GM18867 (cell line): ENCODE results near the gene PCDH12.

Experiments
- ATAC-seq: cut with Tn5 transposase; IDR thresholded peaks from one replicate; pipeline ENCODE4 v1.9.1; 2021; ENCODE audit warnings: mild to moderate bottlenecking, moderate library complexity; ENCODE audit not compliant: unreplicated experiment

The PCDH12 gene

GRCh38 chr5:141966963-141967333 is 8.9 kb upstream of the PCDH12 start:
- no peak for ATAC-seq

- no peak for ATAC-seq
Measured at GRCh38 chr5:141966275-141966962, 8.4 kb upstream of the PCDH12 start.

DNA sequence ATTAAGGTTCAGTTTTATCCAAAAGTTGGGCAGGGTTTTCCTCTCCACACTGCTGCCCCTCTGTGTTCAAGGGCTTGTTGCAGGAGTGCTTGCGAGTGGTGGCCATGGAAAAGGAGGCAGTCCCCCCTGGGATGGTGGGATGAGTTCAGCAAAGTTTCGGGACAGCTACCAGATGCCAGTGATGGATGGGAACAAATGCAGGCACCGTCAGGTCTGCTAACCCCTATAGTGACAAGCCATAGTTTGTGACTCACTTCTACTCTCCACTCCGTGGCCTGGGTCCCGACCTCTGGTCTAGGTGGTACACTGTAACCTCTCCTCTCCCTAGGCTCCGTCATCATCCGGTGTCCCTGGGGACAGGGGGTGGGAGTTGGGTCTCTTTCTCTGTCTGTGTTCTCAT is 7.1 kb upstream of the PCDH12 start:
- ATAC-seq: no peak

DNA sequence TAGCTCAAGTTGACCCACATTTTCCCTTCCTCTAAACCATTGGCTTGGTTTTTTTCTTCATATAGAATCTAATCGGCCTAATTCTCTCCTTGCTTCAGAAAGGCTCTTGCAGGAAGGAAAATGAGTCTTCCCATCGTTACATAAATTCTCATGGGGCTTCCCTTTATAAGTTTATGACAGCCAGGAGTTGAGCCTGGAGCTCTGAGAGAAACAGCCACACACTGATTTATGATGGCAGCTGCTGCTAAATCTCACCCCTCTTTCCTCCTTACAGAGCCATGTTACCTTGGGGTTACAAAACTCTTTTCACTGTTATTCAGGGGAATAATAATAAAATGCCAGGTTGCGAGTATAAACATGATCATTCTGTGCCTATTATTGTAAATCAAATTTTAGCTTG is 5.7 kb upstream of the PCDH12 start:
- ATAC-seq: no peak

GRCh38 chr5:141961466-141961865 is 3.5 kb upstream of the PCDH12 start:
- no peak for ATAC-seq

DNA sequence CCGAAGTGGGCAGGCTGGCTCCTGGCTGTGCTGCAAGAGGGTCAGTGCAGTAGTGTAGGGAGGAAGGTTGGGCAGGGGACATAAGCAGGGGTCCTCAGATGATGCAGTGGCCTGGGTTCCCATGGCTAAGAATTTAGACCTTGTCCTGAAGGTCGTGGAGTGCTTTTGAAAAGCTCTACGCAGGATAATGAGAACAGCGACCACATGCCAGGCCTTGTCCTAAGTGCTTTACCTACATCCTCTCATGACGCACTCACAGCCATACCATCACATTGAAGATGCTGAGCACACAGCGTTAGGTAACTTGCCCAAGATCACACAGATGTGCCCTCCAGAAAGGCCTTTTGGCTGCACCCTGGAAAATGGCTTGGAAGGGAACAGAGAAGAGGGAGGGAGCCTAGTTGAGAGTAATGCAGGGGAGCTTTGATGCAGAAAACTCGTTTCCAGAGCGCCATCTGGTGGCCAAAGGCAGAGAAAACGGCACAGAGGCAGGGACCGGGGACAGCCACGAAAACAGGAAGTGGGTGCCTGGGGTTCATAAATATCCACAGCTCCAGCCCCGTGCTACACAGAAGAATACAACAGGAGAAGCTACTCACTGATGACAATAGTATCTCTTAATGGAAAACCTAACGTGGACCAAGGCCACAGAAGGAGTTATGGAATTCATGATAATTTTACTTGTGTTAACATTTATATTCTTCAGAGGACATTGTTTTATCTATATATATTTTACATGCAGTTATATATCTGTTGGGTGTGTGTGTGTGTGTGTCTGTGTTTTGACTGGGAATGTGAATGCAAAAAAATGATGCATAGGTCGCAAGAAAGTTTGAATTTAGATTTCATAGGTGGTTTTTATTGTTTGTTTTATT is 2.7 kb upstream of the PCDH12 start:
- ATAC-seq: peak; percentile 94

- ATAC-seq: no peak
Measured at GRCh38 chr5:141960018-141960417, 2.0 kb upstream of the PCDH12 start.

- ATAC-seq: no peak
Measured at GRCh38 chr5:141958546-141959172, 657 bp upstream of the PCDH12 start.

- no peak for ATAC-seq
Measured at GRCh38 chr5:141957367-141957996, 520 bp downstream of the PCDH12 start.

GRCh38 chr5:141954194-141954593 is 3.8 kb downstream of the PCDH12 start:
- ATAC-seq: no peak

DNA sequence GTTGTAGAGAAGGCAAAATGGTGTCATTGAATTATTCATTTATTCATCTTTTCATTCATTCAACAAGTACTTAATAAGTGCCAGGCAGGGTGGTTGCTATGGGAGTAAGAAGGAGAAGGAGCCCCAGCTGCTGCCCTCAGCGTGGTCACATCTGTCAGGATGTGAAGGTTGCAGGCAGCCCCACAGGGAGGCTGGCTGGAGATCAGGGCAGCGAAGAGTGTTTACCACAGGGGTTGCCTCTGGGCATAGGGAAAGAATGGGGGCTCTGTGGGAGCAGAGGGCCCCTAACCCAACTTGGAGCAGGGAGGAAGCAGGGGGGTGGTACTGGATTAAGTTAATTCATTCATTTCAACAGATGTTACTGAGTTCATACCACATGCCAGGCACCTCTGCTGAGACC is 6.0 kb downstream of the PCDH12 start:
- ATAC-seq: no peak

- ATAC-seq: peak; percentile 78
Measured at GRCh38 chr5:141951332-141951781, 6.6 kb downstream of the PCDH12 start.

DNA sequence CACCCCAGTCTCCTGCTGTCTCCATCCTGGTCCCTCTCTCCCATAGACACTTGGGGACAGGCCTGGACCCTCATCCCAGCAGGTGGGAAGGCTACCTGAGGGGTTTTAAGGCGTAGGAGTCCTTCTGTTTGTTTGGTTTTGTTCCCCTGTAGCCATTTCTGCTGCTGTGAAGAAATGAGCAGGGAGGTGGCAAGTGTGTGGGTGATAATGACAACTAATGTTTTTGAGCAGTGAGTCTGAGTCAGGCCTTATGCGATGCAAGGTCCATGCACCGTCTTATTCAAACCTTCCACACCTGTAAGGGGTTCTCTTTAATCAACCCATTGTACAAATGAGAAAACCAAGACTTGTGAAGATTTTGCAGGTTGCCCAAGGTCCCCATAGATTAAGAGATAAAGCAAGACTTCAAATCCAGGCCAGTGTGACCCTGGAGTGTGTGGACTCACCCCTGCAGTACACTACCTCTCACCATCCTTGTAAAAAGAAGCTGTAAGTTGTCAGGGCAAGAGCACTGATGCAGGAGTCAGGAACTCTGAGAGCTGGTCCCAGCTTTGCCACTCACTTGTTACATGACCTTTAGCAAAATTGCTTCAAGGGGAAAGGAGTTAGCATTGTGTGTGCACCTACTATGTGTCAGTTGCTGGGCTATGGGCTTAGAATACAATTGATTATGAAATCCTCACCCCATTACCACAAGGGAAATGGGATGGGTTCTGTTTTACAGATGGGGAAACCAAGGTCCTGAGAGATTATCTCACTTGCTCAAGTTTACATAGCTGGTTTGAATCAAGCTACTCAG is 7.6 kb downstream of the PCDH12 start:
- ATAC-seq: no peak

- ATAC-seq: no peak
Measured at GRCh38 chr5:141949511-141949910, 8.5 kb downstream of the PCDH12 start.

DNA sequence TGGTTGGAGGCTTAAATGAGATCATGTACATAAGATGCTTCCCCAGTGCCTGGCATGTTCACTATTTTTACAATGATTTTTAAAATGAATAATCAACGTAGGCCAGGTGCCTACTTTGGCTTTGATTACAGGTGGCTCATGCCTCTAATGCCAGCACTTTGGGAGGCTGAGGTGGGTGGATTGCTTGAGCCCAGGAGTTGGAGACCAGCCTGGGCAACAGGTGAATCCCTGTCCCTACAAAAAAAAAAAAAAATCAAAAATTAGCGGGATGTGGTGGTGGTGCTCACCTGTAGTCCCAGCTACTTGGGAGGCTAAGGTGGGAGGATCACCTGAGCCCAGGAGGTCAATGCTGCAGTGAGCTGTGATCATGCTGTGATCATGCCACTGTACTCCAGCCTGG is 9.2 kb downstream of the PCDH12 start:
- ATAC-seq: no peak

- no peak for ATAC-seq
Measured at GRCh38 chr5:141947316-141947715, 10.7 kb downstream of the PCDH12 start.

DNA sequence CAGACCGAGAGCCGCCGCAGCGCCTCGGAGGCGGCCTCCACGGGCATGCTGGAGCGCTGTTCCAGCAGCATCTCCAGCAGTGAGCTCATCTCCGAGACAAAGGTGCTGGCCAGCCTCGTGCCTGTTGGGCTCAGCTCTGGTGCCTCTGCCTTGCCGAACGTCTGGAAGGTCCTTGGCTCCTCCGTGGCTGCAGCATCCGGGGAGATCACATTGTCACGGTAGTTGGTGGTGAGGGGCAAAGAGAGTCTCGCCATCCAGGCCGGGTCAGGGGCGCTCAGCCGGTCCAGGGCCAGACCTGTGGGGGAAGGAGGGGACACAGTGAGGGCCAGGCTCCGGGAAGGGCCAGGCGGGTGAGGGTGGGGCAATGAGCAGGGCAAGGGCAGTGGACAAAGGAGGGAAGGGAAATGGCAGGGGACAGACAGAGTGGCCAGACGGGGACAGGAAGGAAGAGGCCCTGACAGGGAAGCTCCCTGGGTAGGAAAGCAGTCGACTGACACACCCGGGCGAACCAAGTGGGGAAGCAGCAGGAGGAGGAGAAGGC is 12.4 kb downstream of the PCDH12 start:
- no peak for ATAC-seq

DNA sequence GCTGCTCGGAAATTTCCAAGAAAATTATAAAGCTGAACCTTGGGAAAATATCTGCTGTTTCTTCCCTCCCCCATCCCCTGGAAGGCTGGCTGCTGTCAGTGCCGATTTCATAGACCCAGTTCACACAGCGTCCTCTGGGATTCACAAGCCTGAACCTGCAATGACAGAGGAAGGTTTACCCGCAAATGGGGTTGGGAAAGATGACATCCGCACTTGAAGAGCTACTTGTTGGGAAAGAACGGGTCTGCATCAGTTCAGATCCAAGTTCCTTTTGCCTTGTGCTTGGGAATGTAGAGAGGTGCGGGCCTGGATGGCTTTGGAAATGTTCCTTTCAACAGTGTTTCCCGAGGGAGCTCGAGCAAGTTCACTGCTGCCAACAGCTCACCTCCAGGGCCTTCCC is 13.9 kb downstream of the PCDH12 start:
- ATAC-seq: no peak

DNA sequence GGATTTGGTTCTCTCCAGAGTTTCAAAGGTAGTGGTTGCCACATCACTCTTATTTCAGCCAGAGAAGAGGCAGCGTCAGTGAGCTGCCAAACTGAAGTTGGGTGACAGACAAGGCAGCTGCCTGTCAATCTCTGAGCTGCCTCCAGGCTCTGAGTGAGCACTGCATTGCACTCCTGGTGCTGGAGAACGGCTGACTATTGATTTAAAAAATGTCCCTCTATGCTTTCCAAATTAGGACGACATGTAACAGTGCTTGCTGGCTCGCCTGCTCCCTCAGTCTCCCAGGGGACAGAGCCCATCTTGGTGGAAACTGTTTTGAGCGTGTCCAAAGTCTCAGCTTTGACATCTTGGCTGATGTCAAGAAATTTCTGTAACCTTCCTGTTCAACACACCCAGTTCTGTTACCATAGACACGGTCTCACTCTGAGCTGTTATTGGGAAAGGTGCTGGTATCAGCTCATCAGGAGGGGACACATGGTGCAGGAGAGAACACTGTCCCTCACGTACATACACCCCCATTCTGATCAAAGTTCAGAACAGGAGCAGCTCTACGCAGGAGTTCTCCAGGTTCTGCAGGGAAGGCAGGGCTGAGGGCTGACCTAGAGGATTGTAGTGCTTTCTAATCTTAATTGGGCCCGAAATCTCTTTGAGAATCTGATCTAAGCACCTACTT is 15.7 kb downstream of the PCDH12 start:
- ATAC-seq: no peak

- no peak for ATAC-seq
Measured at GRCh38 chr5:141941779-141942178, 16.2 kb downstream of the PCDH12 start.
